Esophagus muscularis mucosa (tissue), 4 donors: Measurements from ENCODE around the gene MRFAP1L1.
"Not testable (repeated sequence)": the region's sequence is repeated elsewhere in the genome, so short reads cannot be mapped to it uniquely, and the experiment has no call there.

Experiments
- EP300 ChIP-seq: sonication (generic); formaldehyde crosslinking; IDR thresholded peaks from one replicate; pipeline ENCODE4 v1.6.1; 2017; ENCODE audit warnings: antibody characterized with exemption
- POLR2AphosphoS5 ChIP-seq, 2 donors: sonication (generic); formaldehyde crosslinking; IDR thresholded peaks; one replicate each; pipeline ENCODE4 v1.6.1; 2017; ENCODE audit warnings: antibody characterized with exemption in 2 of 2
- TF ChIP-seq, protein P1 (sequence below), 3 experiments: fragments of 200-600 bp in 2 of 3; fragments of 450-650 bp in 1 of 3; sonication (generic) in 2 of 3; IDR thresholded peaks; one replicate each; pipeline ENCODE4 v1.5.1; 2017 to 2019; ENCODE audit warnings: antibody characterized with exemption in 3 of 3, mild to moderate bottlenecking in 2 of 3, moderate library complexity in 1 of 3

DNA sequence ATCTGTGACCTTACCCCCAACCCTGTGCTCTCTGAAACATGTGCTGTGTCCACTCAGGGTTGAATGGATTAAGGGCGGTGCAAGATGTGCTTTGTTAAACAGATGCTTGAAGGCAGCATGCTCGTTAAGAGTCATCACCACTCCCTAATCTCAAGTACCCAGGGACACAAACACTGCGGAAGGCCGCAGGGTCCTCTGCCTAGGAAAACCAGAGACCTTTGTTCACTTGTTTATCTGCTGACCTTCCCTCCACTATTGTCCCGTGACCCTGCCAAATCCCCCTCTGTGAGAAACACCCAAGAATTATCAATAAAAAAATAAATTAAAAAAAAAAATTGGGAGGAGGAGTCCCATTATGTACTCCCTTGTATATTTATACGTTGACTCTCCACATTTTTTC, 46.7 kb upstream of the MRFAP1L1 start:
- TF ChIP-seq, protein P1, sequence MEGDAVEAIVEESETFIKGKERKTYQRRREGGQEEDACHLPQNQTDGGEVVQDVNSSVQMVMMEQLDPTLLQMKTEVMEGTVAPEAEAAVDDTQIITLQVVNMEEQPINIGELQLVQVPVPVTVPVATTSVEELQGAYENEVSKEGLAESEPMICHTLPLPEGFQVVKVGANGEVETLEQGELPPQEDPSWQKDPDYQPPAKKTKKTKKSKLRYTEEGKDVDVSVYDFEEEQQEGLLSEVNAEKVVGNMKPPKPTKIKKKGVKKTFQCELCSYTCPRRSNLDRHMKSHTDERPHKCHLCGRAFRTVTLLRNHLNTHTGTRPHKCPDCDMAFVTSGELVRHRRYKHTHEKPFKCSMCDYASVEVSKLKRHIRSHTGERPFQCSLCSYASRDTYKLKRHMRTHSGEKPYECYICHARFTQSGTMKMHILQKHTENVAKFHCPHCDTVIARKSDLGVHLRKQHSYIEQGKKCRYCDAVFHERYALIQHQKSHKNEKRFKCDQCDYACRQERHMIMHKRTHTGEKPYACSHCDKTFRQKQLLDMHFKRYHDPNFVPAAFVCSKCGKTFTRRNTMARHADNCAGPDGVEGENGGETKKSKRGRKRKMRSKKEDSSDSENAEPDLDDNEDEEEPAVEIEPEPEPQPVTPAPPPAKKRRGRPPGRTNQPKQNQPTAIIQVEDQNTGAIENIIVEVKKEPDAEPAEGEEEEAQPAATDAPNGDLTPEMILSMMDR (IDR thresholded peaks at IDR 0.05), result not testable (repeated sequence)
- not testable (repeated sequence) for TF ChIP-seq POLR2AphosphoS5 (IDR thresholded peaks at IDR 0.05); EP300
